ENCODE measurements around the gene TRMT1L. TPM values are rescaled to one million over a fixed set of nuclear protein-coding genes. Genes with fewer than 3 reads are reported as not detected.

Gene TRMT1L
- polyA plus RNA-seq, 1 donor (not counting 4 experiments of a cell fraction or from before 2014, with no cell fraction given), result 34.5 TPM

DNA sequence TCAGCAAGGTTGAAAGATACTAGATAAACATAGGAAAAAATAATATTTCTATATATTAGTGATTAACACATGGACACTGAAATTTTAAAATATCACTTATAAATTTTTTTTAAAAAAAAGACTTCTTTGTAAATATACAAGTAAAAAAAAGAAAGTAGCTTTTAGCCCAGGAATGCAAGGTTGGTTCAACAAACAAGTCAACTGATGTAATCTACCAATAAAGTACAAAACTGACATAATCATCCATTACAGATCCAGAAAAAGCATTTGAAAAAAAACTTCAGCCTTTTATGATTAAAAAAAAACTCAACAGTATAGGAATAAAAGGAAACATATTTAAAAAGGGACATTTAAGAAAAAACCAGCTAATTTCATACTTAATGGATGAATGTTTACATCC, 48.4 kb downstream of the TRMT1L start:
- H3K9ac ChIP-seq (ENCODE audit: control insufficient read depth, extremely low read depth, insufficient read depth, low read length), result no peak overlapping the region
- no peak overlapping the region for H3K27ac ChIP-seq (ENCODE audit: control insufficient read depth, insufficient read depth, low read length)
- no peak overlapping the region for H2AFZ ChIP-seq (ENCODE audit: control insufficient read depth, low read length)
- no peaks in the 10 kb centered on the region for H3K36me3 ChIP-seq (ENCODE audit: control insufficient read depth in 2 of 2, extremely low read depth in 1 of 2, insufficient read depth in 2 of 2, low read length in 2 of 2)
- no peak overlapping the region for H3K4me3 ChIP-seq (ENCODE audit: control insufficient read depth in 2 of 3, extremely low read depth in 1 of 3, insufficient read depth in 2 of 3, low read depth in 1 of 3, low read length in 3 of 3)
- H3K4me1 ChIP-seq (ENCODE audit: control insufficient read depth, extremely low read depth, insufficient read depth, low read length), result no peaks in the 10 kb centered on the region
- no peaks in the 10 kb centered on the region for H3K9me3 ChIP-seq (ENCODE audit: control insufficient read depth, low read depth, low read length)
- no peak for FAIRE-seq
- no peaks in the 10 kb centered on the region for H4K20me1 ChIP-seq (ENCODE audit: control insufficient read depth, extremely low read depth, insufficient read depth, low read length)
- H3K9me1 ChIP-seq (ENCODE audit: control insufficient read depth, extremely low read depth, insufficient read depth, low read length), result no peaks in the 10 kb centered on the region
- dilution Hi-C loops (cut with MboI; ENCODE audit: extremely low pct_ligation_motif_present, low sequenced_read_pairs), result no loop called here
- no peaks in the 10 kb centered on the region for H3K79me2 ChIP-seq (ENCODE audit: control insufficient read depth, insufficient read depth, low read length)
- no peak for TF ChIP-seq EZH2 (IDR thresholded peaks at IDR 0.05; ENCODE audit: low read length)
- TF ChIP-seq, protein P1, sequence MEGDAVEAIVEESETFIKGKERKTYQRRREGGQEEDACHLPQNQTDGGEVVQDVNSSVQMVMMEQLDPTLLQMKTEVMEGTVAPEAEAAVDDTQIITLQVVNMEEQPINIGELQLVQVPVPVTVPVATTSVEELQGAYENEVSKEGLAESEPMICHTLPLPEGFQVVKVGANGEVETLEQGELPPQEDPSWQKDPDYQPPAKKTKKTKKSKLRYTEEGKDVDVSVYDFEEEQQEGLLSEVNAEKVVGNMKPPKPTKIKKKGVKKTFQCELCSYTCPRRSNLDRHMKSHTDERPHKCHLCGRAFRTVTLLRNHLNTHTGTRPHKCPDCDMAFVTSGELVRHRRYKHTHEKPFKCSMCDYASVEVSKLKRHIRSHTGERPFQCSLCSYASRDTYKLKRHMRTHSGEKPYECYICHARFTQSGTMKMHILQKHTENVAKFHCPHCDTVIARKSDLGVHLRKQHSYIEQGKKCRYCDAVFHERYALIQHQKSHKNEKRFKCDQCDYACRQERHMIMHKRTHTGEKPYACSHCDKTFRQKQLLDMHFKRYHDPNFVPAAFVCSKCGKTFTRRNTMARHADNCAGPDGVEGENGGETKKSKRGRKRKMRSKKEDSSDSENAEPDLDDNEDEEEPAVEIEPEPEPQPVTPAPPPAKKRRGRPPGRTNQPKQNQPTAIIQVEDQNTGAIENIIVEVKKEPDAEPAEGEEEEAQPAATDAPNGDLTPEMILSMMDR (optimal IDR thresholded peaks at IDR 0.05 in 1 of 3, IDR thresholded peaks at IDR 0.05 in 1 of 3, conservative IDR thresholded peaks at IDR 0.05 in 1 of 3; ENCODE audit: extremely low read depth in 1 of 3, insufficient read depth in 2 of 3, low read length in 3 of 3), result no peak
- H3K27me3 ChIP-seq (ENCODE audit: control insufficient read depth, extremely low read depth, insufficient read depth, low read length), result no peaks in the 10 kb centered on the region
- no peak overlapping the region for H3K4me2 ChIP-seq (ENCODE audit: control insufficient read depth, extremely low read depth, insufficient read depth, low read depth, low read length)
- no peak for DNase-seq (ENCODE audit: low read depth, low spot score)

DNA sequence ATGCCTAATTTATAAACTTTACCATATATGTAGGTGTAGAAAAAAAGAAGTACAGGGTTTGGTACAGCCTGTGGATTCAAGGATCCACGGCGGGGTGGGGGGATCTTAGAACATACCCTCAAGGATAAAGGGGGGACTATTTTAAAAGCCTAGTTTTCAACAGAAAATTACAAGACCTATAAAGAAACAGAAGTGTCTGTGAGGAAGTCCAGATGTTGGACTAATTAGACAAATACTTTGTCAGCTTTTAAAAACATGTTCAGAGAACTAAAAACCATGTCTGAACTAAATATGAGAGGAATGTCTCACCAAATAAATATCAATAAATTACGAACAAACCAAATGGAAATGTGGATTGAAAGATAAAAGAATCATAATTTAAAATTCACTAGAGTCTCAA, 51.6 kb downstream of the TRMT1L start:
- Histone ChIP-seq H3K4me3 (ENCODE audit: control insufficient read depth in 2 of 3, extremely low read depth in 1 of 3, insufficient read depth in 2 of 3, low read depth in 1 of 3, low read length in 3 of 3) (no peak overlapping the region), H3K27ac (ENCODE audit: control insufficient read depth, insufficient read depth, low read length) (no peak overlapping the region), H4K20me1 (ENCODE audit: control insufficient read depth, extremely low read depth, insufficient read depth, low read length) (no peaks in the 10 kb centered on the region), H3K79me2 (ENCODE audit: control insufficient read depth, insufficient read depth, low read length) (no peaks in the 10 kb centered on the region), H3K4me2 (ENCODE audit: control insufficient read depth, extremely low read depth, insufficient read depth, low read depth, low read length) (no peak overlapping the region), H3K9me3 (ENCODE audit: control insufficient read depth, low read depth, low read length) (no peaks in the 10 kb centered on the region), H3K36me3 (ENCODE audit: control insufficient read depth in 2 of 2, extremely low read depth in 1 of 2, insufficient read depth in 2 of 2, low read length in 2 of 2) (no peaks in the 10 kb centered on the region), H2AFZ (ENCODE audit: control insufficient read depth, low read length) (no peak overlapping the region), H3K9ac (ENCODE audit: control insufficient read depth, extremely low read depth, insufficient read depth, low read length) (no peak overlapping the region), H3K27me3 (ENCODE audit: control insufficient read depth, extremely low read depth, insufficient read depth, low read length) (no peaks in the 10 kb centered on the region), H3K4me1 (ENCODE audit: control insufficient read depth, extremely low read depth, insufficient read depth, low read length) (no peaks in the 10 kb centered on the region), H3K9me1 (ENCODE audit: control insufficient read depth, extremely low read depth, insufficient read depth, low read length) (no peaks in the 10 kb centered on the region)
- dilution Hi-C loops (cut with MboI; ENCODE audit: extremely low pct_ligation_motif_present, low sequenced_read_pairs), result no loop called here
- TF ChIP-seq, protein P1 (optimal IDR thresholded peaks at IDR 0.05 in 1 of 3, IDR thresholded peaks at IDR 0.05 in 1 of 3, conservative IDR thresholded peaks at IDR 0.05 in 1 of 3; ENCODE audit: extremely low read depth in 1 of 3, insufficient read depth in 2 of 3, low read length in 3 of 3), result no peak
- no peak for TF ChIP-seq EZH2 (IDR thresholded peaks at IDR 0.05; ENCODE audit: low read length)
- DNase-seq (ENCODE audit: low read depth, low spot score) (no peak), FAIRE-seq (no peak)
